Measurements from ENCODE around the gene SLC37A4. TPM values are rescaled to one million over a fixed set of nuclear protein-coding genes. Genes with fewer than 3 reads are reported as not detected.

Gene SLC37A4
- polyA plus RNA-seq, 1 of the 3 experiments (the other 2 are of a cell fraction): 21.8 TPM

- Histone ChIP-seq H4K20me1 (ENCODE audit: insufficient read depth) (no peaks in the 10 kb centered on the region), H3K9me2 (no peaks in the 10 kb centered on the region), H3K9ac (peak within 1 kb of the TSS; percentile 96), H3K4me2 (peak within 1 kb of the TSS; percentile 89), H2AFZ (ENCODE audit: low read depth) (peak within 1 kb of the TSS; percentile 93), H3K9me3 (no peaks in the 10 kb centered on the region), H3K27me3 (ENCODE audit: insufficient read depth) (no peaks in the 10 kb centered on the region), H3K36me3 (replicated peaks in 1 of 2; ENCODE audit: control insufficient read depth in 1 of 2, insufficient read depth in 2 of 2, low read length in 1 of 2) (peaks cover 18 to 20% of the 10 kb centered on the region in 2 experiments), H3K4me3 (ENCODE audit: low read depth in 2 of 2, low read length in 1 of 2) (peak within 1 kb of the TSS; percentile 83 to 95), H3K4me1 (ENCODE audit: control insufficient read depth in 1 of 2, insufficient read depth in 2 of 2, low read depth in 1 of 2, low read length in 1 of 2) (peaks cover 5 to 6% of the 10 kb centered on the region in 2 experiments; a peak in 2 of 4 replicates), H3F3A (replicated peaks; ENCODE audit: insufficient read depth) (peaks cover 23% of the 10 kb centered on the region), H3K79me2 (ENCODE audit: insufficient read depth) (peaks cover 39% of the 10 kb centered on the region), H3K27ac (ENCODE audit: low read depth in 2 of 2, low read length in 1 of 2) (peak within 1 kb of the TSS; percentile 76 to 77)
- under 1% methylated on average over 34 of the region's 49 CpGs for WGBS (ENCODE audit: low lambda C conversion rate)
- DNase-seq: peak; percentile 97
- ChIA-PET POLR2A (interaction anchor here (1.1 to 1.8 kb wide), 8 partner anchors 11 to 48 kb away, joined by 3 to 21 read pairs (median 9); partner anchors contain the start of genes C2CD2L, HMBS, HYOU1 and TRAPPC4), CTCF (interaction anchor here (0.9 to 1.2 kb wide), 6 partner anchors 10 to 32 kb away, joined by 3 to 6 read pairs (median 4); partner anchors contain the start of gene HMBS)
- TF ChIP-seq RXRA (IDR thresholded peaks at IDR 0.05; ENCODE audit: borderline replicate concordance, low read depth): no peak
- peak; percentile 96 for TF ChIP-seq USF2 (IDR thresholded peaks at IDR 0.05; ENCODE audit: borderline replicate concordance, low read depth, low read length)
- peak; percentile 78 for TF ChIP-seq POLR2AphosphoS5 (IDR thresholded peaks at IDR 0.05; ENCODE audit: low read depth, low read length)
- peak; percentile 76 for TF ChIP-seq ELF1 (IDR thresholded peaks at IDR 0.05)
- peak; percentile 23; the same call in 1 of the 2 replicates for TF ChIP-seq SMC3 (IDR thresholded peaks at IDR 0.05; ENCODE audit: low read depth, low read length)
- TF ChIP-seq, protein P1, sequence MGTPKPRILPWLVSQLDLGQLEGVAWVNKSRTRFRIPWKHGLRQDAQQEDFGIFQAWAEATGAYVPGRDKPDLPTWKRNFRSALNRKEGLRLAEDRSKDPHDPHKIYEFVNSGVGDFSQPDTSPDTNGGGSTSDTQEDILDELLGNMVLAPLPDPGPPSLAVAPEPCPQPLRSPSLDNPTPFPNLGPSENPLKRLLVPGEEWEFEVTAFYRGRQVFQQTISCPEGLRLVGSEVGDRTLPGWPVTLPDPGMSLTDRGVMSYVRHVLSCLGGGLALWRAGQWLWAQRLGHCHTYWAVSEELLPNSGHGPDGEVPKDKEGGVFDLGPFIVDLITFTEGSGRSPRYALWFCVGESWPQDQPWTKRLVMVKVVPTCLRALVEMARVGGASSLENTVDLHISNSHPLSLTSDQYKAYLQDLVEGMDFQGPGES (IDR thresholded peaks at IDR 0.05; ENCODE audit: low read depth, low read length): no peak
- TF ChIP-seq RAD21 (IDR thresholded peaks at IDR 0.05; ENCODE audit: low read length): no peak
- peak; percentile 85 for TF ChIP-seq TAF1 (IDR thresholded peaks at IDR 0.05; ENCODE audit: borderline replicate concordance, low read depth, low read length)
- no peak for TF ChIP-seq CHD2 (IDR thresholded peaks at IDR 0.05; ENCODE audit: low read length, partially characterized antibody)
- TF ChIP-seq NFIC (IDR thresholded peaks at IDR 0.05; ENCODE audit: borderline replicate concordance): no peak
- peak; percentile 85; the same call in 1 of the 2 replicates for TF ChIP-seq SIN3A (IDR thresholded peaks at IDR 0.05; ENCODE audit: borderline replicate concordance, low read depth, low read length)
- TF ChIP-seq, protein P2, sequence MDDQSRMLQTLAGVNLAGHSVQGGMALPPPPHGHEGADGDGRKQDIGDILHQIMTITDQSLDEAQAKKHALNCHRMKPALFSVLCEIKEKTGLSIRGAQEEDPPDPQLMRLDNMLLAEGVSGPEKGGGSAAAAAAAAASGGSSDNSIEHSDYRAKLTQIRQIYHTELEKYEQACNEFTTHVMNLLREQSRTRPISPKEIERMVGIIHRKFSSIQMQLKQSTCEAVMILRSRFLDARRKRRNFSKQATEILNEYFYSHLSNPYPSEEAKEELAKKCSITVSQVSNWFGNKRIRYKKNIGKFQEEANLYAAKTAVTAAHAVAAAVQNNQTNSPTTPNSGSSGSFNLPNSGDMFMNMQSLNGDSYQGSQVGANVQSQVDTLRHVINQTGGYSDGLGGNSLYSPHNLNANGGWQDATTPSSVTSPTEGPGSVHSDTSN (IDR thresholded peaks at IDR 0.05): 0 out of 2 replicates have a peak, but pooled peaks have one; percentile 12
- no peak for TF ChIP-seq GATA2 (CRISPR knock-in tag; IDR thresholded peaks at IDR 0.05)
- no peak; the same call in 1 of the 2 replicates for TF ChIP-seq TCF12 (IDR thresholded peaks at IDR 0.05)
- TF ChIP-seq FOXJ3 (CRISPR knock-in tag; IDR thresholded peaks at IDR 0.05): no peak
- no peak for TF ChIP-seq MEF2A (IDR thresholded peaks at IDR 0.05; ENCODE audit: borderline replicate concordance, low read depth)
- TF ChIP-seq REST (IDR thresholded peaks at IDR 0.05; ENCODE audit: low read depth, low read length): 0 out of 2 replicates have a peak, but pooled peaks have one; percentile 7
- no peak for TF ChIP-seq RCOR1 (IDR thresholded peaks at IDR 0.05; ENCODE audit: low read length)
- no peak for TF ChIP-seq FOSL2 (IDR thresholded peaks at IDR 0.05; ENCODE audit: borderline replicate concordance, low read depth)
- TF ChIP-seq, protein P3, sequence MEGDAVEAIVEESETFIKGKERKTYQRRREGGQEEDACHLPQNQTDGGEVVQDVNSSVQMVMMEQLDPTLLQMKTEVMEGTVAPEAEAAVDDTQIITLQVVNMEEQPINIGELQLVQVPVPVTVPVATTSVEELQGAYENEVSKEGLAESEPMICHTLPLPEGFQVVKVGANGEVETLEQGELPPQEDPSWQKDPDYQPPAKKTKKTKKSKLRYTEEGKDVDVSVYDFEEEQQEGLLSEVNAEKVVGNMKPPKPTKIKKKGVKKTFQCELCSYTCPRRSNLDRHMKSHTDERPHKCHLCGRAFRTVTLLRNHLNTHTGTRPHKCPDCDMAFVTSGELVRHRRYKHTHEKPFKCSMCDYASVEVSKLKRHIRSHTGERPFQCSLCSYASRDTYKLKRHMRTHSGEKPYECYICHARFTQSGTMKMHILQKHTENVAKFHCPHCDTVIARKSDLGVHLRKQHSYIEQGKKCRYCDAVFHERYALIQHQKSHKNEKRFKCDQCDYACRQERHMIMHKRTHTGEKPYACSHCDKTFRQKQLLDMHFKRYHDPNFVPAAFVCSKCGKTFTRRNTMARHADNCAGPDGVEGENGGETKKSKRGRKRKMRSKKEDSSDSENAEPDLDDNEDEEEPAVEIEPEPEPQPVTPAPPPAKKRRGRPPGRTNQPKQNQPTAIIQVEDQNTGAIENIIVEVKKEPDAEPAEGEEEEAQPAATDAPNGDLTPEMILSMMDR (IDR thresholded peaks at IDR 0.05): no peak
- TF ChIP-seq GABPA (IDR thresholded peaks at IDR 0.05; ENCODE audit: low read depth): peak; percentile 81
- TF ChIP-seq NRF1 (IDR thresholded peaks at IDR 0.05; ENCODE audit: low read depth, low read length): peak; percentile 37
- TF ChIP-seq TEAD4 (IDR thresholded peaks at IDR 0.05; ENCODE audit: borderline replicate concordance, insufficient read depth): no peak
- TF ChIP-seq YY1 (IDR thresholded peaks at IDR 0.05; ENCODE audit: low read depth): peak; percentile 97
- TF ChIP-seq JUND (IDR thresholded peaks at IDR 0.05): no peak
These were observed 36.9 kb upstream of the SLC37A4 start, which contains the start of gene VPS11 for GRCh38 chr11:119067371-119068222. TSS of gene VPS11 (plus strand) at chr11:119067818. CDS start at chr11:119067824, 6 bp downstream.
